ENCODE results near the gene ATF7.

The ATF7 gene

GRCh38 chr12:53463802-53464560, 162.2 kb downstream of the ATF7 start:
- no peak for DNase-seq

DNA sequence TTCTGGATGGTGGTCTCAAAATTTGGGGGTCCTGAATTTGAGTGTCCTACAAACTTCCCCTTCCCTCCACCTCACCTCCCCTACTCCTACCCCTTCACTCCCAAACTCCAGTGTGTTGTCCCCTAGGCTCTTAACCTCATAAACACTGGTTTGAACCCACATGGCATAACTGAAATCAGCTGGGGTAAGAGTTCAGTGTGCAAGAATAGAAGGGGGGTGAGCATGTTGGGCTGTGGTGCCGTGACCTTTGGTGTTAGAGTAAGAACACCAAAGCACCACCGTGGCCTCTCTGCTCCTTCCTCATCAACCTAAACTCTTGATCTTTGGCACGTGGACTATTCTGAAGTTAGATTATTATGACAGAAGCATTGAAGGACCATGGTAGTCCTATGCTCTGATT, 163.2 kb downstream of the ATF7 start:
- DNase-seq, result no peak

- DNase-seq, result no peak
Observed at GRCh38 chr12:53461591-53461990, 164.6 kb downstream of the ATF7 start.

GRCh38 chr12:53461059-53461458, 165.1 kb downstream of the ATF7 start:
- no peak for DNase-seq

GRCh38 chr12:53459097-53459496, 167.1 kb downstream of the ATF7 start:
- no peak for DNase-seq

Measured in anterior cingulate cortex (tissue), 58 donors.